Measurements from ENCODE around the gene NCOA3.

DNA sequence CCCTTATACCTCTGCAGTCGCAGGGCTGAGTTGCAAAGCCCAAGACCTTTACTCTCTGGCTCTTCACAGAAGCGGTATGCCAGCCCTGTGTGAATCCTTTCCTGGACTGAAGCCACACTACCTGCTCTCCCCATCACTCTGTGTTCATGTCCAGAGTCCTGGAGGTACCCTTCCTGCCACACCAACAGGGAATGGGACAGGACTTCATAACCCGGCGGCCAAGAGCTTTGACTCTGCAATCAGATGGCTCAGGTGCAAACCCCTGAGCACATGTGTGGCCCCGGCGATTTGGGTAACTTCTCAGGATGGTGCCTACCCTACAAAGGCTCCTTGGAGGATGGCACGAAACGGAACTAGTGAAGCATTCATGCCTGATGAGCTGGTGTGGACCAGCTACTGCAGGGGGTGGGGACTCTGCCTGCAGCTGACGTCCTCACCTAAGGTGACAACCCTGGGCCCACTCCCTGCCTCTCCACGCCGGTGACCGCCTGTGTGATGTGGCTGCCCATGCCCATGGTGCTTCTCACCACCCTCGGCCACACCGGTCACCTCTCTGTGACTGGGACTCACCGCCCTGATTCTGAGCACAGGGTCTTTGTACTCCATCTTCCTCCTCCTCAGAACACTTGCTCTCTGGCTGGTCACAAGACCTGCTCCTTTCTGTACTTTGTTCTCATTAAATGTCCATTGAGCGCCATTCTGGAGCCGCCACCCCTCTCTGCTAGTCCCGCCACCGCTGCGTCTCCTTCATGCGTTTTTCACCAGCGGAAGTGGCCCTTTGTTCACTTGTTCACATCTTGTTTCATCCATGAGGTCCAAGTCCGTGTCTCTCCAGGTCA, 166.8 kb downstream of the NCOA3 start:
- no peak for TF ChIP-seq POLR2A (IDR thresholded peaks at IDR 0.05; ENCODE audit: low read length)
- TF ChIP-seq GATA1 (IDR thresholded peaks at IDR 0.05; ENCODE audit: low read depth, low read length), result no peak
